HG02852 (cell line): ENCODE results near the gene PCDH9.
"Not testable (repeated sequence)": the region's sequence is repeated elsewhere in the genome, so short reads cannot be mapped to it uniquely, and the experiment has no call there.

Experiments
- ATAC-seq: cut with Tn5 transposase; IDR thresholded peaks from one replicate; pipeline ENCODE4 v1.9.1; 2021; ENCODE audit warnings: mild to moderate bottlenecking, moderate library complexity; ENCODE audit not compliant: unreplicated experiment

The PCDH9 gene

DNA sequence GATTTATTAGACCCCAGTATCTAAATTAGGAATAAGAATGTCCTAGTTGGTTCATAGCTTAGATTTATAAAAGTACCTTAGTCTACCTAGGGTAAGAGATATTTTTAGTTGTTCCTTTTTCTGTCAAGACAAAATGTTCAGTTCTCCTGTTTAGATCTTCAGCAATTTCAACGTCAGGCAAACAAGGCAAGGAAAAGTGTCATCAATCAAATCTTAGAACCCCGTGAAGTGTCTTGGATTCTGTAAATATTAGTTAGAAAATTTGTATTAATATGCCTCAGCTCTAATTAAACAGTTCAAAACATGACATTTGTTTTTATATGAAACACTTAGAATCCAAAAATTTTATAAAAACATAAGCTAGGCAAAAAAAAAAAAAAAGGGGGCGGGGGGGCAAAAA, 296.6 kb downstream of the PCDH9 start:
- ATAC-seq: no peak

DNA sequence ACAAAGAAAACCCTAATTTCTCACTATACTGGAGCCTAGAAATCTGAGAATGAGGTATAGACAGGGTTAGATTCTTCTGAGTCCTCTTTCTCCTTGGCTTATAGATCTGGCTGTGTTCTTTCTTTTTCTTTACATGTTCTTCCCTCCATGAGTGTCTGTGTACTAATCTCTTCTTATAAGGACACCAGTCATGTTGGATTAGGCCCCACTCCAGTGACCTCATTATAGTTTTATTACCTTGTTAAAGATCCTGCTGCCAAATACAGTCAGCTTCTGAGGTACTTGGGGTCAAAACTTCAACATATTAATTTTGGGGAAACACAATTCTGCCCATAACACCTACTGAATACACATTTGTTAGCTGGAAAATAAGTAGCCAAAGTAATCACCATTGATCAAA, 302.6 kb downstream of the PCDH9 start:
- no peak for ATAC-seq

DNA sequence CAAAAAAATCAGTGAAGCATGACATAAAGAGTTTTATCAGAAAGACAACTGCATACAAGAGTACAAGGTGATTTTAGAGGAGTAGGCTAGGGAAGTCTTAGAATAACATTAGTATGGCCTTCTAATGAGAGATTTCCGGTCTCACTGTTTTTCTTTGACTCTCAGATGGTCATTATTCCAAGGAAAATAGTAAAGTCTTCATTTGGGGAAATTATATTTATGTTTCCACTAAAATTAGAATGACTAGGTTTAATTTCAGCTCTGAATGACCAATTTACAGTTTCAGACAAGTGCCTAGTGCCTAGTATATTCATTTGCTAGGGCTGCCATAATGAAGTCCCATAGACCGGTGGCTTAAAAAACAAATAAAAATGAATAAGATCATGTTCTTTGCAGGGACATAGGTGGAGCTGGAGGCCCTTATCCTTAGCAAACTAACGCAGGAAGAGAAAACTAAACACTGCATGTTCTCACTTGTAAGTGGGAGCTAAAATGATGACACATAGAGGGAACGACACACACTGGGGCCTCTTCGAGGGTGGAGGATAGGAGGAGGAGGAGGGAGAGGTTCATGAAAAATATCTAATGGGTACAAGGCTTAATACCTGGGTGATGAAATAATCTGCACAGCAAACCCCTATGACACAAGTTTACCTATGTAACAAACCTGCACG, 303.1 kb downstream of the PCDH9 start:
- no peak for ATAC-seq

- no peak for ATAC-seq
Measured at GRCh38 chr13:66926200-66926850, 303.8 kb downstream of the PCDH9 start.

DNA sequence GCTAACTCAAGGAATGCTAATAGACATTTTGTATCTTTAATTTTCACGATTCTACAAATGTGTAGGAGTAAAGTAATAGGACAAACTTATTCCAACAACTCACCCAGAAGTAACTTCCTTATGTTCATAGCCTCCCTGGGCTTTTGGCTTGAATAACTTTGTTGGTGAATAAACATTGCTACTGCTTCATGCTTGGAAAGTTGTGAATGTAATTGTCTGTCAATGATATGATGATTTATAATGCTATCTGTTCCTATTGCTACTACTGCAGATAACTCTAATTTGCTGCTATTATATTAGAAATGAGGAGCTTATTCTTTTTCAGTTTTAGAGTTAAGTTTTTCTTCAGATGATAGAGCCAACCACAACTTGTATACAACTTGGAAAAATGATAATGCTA, 307.7 kb downstream of the PCDH9 start:
- ATAC-seq: no peak

- ATAC-seq: no peak
Measured at GRCh38 chr13:66921437-66921836, 308.7 kb downstream of the PCDH9 start.

GRCh38 chr13:66915596-66916185, 314.4 kb downstream of the PCDH9 start:
- ATAC-seq: no peak

- ATAC-seq: no peak
Measured at GRCh38 chr13:66914155-66914554, 316.0 kb downstream of the PCDH9 start.

DNA sequence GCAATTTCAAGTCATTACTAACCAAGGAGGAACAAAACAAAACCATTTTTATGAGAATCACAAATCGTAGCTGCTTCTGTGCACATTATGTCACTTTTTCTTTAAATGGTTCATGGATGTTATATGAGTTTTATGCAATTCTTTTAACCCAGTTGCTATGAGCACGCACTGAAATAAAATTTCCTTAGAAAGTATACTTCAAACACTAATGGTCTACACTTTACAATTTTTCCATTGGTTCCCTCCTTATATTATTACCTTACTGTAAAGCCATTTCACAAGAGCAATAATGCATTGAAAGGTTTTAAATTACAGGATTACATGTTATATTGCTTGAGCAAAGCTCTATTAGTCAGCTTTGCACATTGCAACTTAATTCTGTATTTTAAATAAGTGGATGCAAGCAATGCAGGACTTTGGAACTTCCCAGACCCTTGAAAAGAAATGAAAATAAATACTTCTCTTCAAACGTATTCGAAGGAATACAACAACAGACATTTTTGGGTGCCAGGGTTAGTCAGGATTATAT, 318.7 kb downstream of the PCDH9 start:
- ATAC-seq: no peak

DNA sequence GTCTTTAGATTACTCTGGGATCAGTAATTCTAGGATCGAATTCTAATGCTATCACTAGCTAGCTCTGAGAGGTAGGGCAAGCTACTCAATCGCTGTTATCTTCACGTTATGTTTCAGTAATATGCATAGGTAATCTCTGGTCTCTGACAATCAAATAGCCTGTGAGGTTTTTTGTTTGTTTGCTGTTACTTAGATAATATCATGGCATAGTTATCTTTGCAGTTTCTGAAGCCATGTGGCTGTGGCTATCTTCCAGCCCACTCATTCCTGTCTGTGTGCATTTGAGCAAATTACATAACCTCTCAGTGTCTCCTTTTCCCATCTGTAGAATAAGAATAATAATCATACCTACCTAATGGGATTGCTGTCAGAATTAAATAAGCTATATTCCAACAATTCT, 330.2 kb downstream of the PCDH9 start:
- ATAC-seq: no peak

DNA sequence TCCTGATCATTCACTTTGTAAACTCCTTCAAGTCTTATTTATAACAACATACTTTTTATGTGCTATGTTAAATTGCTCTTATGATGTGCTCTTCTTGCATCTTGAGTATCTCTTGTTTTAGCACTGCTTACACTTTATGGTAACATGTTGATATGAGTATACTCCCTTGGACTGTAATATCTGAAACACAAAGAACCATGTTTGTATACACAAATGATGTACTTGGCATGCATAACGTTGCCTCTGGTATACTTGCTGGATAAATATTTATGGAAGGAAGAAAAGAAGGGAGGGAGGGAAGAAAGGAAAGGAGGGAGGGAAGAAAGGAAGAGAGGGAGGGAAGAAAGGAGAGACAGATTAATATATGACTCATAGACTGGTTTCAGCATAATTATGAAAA, 333.2 kb downstream of the PCDH9 start:
- ATAC-seq: no peak

DNA sequence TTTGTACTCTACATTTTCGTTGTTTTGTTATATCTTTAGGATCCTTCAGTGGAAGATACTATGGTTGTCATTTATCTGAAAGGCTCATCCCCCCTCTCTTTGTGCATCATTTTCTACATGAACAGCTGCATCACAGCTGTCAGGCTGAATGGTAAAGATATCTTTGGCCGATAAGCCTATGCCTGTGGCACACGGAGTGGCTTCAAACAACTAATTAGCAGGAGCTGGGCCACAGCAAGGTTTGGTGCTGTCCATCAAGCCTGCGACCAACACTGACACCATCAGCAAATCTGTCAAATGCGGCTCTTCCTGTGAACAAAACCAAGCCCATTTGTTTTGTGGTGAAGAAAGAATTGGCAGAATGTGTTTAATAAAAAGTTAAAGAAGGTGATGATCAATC, 334.4 kb downstream of the PCDH9 start:
- ATAC-seq: no peak

- no peak for ATAC-seq
Measured at GRCh38 chr13:66895320-66895719, 334.8 kb downstream of the PCDH9 start.

- ATAC-seq: no peak
Measured at GRCh38 chr13:66888698-66889097, 341.4 kb downstream of the PCDH9 start.

GRCh38 chr13:66887088-66887487, 343.0 kb downstream of the PCDH9 start:
- ATAC-seq: peak; percentile 65

DNA sequence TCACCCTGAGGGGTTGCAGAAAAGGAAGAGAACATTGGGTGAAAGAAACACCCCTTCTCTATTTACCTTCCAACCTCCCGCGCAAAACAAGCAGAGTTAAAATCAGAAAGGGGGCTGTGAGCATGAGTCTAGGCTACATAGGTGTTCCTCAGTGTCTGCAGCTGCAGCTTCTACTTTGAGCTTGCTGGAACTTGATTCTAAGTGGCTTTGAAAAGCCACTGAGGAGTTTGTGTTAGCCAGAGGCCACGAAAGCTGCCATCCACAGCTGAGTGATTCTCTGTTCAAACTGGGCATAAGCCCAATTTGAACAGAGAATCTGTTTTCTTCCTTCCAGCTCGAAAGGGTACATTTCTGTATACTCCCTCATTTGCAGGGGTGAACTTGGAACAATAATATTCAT, 343.9 kb downstream of the PCDH9 start:
- no peak for ATAC-seq

- ATAC-seq: not testable (repeated sequence)
Measured at GRCh38 chr13:66881170-66881569, 349.0 kb downstream of the PCDH9 start.

DNA sequence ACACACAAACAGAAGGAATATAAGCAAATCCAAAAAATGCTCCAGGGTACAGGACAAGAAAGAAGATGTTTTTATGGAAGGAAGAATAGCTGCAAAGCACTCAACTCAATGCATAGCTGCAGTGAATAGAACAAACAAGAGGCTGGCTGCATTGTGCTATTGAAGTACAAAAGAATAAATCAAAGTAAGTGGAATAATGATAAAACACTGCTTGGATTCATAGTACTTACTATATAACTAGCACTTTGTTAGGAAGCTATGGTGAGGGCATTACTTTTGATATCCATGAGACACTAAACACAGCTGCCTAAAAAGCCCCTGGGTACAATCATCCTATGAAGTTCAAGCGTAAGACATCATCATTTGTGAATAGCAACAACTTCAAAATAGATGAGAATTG, 350.1 kb downstream of the PCDH9 start:
- ATAC-seq: no peak

DNA sequence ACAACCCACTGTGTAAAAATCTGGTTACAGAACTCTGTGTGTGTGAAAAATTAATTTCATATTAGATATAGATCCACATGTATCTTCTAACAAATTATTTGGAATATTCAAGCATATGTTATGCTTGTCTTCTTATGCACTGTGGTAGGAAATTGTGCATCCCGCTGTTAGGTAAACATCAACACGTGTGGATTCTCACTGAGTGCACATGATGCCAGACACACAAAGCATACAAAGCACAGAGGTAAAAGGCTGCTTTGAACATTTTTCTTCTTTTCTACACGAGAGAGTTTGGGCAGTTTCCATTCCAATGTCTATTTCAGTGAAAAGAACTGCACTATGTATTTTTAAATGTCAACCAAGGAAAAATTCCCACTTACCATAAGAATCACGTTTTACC, 354.9 kb downstream of the PCDH9 start:
- no peak for ATAC-seq

DNA sequence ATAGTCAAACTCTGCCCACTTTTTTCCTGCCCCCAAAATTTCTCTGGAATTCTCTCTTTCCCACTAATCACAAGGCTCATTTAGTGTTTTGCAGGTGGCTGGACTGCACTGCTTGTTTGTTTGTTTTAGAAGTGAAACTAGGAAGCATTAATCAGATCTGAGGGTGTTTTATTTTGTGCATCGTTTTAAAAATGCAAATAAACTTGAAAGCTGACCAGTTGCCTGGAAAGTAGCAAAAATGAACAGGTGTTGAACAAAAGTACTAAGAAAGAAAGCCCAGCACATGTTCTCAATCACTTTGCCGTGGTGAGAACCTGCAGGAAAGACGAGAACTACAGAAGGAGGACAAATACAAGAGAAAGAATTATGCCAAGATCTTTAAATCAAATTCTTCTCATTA, 365.5 kb downstream of the PCDH9 start:
- ATAC-seq: no peak

GRCh38 chr13:66860878-66861417, 369.2 kb downstream of the PCDH9 start:
- no peak for ATAC-seq
